HG02798 (cell line): ENCODE measurements around the gene CD248.
"Not testable (repeated sequence)": the region's sequence is repeated elsewhere in the genome, so short reads cannot be mapped to it uniquely, and the experiment has no call there.

ENCODE experiments used
- ATAC-seq: cut with Tn5 transposase; IDR thresholded peaks from one replicate; pipeline ENCODE4 v1.9.1; 2021; ENCODE audit warnings: mild to moderate bottlenecking; ENCODE audit not compliant: unreplicated experiment, poor library complexity

The CD248 gene

DNA sequence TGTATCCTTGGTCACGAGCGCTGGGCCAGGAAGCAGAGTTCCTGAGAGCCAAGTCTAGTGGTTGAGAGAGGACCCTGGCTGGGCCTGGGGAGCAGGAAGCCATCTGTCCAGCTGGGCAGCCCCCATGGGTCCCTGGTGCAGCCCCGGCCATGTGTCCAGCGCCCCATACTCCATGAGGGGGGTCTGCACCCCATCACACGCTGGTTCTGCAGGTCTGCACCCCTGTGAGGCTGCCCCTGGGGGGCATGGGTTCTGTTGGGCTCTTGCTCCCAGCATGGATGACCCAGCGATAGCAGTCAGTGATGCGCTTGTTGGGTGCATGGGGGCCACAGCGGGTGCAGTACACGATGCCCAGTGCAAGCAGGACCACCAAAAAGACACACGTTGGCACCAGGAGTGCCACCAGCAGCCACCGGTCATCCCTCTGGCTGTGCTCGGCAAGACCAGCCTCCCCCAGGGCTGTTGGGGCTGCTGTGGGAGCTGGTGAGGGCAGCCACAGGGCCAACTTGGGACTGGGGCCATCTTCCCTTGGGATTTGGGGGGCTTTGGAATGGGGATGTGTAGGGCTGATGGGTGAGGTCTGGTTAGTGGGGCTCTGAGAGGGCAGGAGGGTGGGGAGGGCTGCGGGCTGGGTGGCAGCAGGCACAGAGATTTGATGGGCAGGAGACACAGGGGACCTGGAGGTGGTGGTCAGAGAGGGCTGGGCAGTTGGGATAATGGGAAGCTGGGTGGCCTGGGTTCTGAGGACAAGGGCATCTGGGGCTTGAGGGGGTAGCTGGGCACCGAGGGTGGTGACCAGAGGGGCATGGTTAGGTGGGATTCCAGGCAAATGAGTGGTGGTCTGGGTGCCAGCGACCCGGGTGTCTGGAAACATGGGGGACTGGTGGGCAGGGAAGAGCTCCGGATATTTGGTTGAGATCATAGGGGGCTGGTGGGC is 2.0 kb downstream of the CD248 start:
- no peak for ATAC-seq

DNA sequence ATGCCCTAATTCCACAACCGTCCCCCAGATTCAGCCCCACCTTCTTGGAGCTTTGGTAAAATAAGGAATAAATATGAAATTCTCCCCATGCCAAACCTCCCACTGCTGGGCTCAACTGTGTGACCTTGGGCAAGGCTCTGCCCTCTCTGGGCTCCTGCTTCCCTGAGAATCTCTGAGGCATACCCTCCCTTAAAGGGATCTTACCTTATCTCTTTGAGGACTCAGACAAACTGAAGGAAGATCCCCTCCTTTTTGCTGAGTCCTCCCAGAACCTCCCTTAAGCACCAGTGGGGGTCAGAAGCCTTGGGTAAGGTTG is 2.7 kb downstream of the CD248 start:
- ATAC-seq = no peak

DNA sequence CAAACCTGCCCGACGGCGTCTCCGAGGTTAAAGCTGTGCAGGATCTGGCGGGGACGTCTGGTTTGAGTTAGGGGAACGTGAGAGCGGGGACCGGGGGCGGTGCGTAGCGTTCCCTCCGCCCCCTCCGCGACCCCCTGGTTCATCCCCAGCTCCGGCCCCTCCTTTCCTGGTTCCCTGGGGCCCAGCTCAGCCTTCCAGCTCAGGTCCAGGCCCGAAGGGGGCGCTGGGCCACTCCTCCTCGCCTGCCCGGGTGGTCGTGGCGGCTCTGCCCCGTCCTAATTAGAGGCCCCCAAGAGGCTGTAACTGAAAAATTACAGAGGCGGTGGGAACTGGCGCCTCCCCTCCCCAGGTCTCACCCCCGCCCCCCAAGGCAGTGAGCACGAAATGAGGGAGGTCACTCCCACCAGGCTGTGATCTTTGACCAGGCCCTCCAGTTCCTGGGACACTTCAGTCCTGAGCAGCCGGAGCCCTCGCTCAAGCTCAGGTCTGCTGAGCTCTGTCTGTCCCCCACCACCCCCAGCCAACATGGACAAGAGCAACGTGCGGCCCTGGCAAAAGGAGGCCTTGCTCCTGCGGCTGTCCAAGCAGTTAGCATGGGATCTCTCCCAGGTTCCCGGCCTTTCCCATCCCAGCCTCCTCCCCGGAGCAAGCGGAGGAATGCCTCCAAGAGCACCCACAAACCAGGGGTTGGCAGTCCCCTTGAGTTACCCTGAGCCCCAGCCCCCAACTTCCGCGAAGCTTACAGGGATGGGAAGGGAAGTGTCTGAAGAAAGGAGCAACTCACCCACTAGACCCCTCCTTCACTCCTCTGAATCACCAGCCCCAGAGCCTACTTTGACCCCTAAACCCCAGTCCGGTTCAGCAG is 3.3 kb downstream of the CD248 start:
- ATAC-seq = no peak

DNA sequence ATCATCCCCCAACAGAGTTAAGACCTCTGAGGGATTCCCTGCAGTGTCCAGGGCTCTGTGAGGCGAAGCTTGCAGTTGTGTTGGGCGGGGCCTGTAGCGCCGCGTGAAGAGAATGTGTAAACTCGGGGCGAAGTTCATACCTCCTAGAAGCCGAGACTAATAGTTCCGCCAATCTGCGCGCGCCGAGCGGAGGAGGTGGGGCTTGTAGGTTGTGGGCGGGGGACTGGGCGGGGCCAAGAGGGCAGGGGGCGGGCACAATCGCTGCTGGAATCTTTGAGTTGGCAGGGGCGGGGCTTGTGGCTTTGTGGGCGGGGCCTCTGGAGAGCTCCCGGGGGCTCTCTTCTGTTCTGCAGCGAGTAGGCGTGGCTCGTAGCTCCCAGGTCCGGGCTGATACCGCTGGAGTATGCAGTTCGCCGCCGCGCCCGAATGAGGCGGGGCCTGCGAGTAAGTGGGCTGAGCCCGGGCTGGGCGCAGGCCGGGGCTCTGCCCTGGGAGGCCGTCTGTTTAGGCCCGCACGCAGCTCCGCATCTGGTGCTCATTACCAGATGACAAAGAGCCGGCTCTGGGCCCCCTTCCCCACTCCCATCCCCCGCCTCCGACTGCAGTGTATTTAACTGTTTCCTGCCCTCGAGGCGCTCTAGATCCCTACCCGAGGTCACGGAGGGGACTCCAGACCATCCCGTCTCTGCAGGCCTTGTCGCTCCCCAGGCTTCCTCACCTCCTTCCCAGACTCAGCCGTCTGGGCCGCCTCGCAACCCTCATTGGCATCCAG is 4.1 kb downstream of the CD248 start:
- ATAC-seq = peak; percentile 54

DNA sequence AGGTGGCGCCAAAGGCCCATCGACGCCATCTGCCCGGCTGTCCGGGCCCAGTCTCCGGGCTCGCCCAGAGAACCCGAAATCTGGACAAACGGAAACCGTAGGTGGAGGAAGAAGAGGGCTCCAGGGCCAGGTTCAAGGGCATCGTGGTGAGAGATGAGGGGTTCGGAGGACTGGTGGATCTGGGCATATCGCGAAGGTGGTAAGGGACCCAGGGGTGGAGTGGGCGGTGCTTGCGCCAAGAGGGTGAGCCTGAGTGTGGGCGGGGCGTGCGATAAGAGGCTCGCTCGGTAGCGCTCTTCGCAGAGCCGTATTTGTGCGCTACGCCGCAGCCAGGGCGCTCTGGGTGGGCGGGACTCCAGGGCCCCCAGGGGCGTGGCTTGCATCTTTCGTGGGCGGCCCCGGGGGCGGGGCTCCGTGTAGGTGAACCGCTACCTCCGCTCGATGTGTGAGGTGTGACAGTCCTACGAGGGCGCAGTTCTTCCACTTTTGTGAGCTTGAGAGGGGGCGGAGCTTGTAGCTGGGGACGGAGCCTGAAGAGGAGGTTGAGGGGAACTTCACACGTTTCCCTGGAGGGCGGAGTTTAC is 4.8 kb downstream of the CD248 start:
- peak; percentile 79 for ATAC-seq

DNA sequence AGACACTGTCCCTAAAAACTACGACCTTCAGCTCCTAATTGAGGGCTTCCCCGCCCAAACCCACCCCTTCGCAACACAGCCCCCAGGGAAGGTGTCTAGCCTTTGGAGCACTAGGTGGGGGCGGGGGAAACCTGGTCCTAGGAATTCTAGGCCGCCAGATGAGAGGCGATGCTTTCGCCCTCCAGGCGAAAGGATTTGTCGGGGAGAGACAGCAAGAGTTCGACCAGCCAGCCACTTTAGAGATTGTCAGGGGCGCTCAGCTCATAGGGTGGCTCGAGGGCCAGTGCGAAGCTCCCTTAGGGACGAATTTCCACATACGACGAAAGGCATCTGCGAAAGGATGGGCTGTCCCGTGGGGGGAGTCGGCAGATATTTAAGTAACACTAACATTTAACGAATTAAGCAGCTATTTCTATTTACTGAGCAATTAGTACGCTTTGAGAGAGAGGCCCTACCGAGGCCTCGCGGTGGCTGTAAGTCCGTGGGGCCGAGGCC is 5.3 kb downstream of the CD248 start:
- no peak for ATAC-seq

DNA sequence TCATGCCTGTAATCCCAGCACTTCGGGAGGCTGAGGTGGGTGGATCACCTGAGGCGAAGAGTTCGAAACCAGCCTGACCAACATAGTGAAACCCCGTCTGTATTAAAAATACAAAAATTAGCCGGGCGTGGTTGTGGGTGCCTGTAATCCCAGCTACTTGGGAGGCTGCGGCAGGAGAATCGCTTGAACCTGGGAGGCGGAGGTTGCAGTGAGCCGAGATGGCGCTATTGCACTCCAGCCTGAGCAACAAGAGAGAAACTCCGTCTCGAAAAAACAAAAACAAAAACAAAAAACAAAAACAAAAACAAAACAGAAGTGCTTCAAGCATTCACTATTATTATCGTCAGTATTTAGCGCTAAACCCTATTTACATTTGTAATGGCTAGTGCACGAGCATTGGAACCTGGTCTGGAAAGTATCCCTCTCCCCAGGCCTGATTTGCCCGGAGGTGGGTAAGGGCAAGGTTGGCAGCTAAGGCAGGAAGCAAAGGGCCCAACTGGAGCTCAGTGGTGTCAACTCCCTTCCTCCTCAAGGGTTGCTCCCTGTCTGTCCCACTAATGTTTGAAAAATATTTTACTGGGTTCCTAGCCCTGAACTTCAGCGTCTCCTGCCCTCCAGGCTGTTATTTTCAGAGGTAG is 5.9 kb downstream of the CD248 start:
- not testable (repeated sequence) for ATAC-seq

DNA sequence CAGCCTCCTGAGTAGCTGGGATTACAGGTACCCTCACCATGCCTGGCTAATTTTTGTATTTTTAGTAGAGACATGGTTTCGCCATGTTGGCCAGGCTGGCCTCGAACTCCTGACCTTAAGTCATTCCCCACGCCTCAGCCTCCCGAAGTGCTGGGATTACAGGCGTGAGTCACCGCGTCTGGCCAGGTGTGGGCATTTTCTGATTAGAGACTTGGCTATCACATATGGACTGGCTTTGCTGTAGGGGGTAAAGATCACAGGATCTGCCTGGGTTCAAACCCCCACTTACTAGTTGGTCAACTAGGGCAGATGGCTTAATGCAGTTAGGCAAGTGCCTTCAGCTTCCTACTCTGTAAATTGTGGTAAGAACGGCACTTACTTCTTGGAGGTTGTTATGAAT is 6.5 kb downstream of the CD248 start:
- ATAC-seq = no peak

DNA sequence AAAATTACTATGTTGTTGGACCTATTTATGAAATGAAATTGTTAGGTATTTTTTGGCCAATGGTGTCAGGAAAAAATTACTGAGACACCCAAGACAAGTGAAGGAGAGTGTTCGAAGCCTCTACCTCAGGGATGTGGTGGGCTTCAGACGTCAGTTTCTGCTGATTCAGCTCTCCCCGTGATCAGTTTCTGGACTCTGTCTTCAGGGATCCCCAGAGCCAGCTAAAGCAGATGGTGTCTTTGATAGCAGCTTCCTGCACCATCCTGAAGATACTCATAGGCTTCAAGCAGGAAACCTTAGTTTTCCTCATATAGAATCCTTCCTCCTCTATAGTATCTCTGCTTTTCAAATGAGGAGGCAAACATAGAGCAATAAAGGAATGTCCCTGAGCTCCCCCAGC is 7.4 kb downstream of the CD248 start:
- no peak for ATAC-seq

DNA sequence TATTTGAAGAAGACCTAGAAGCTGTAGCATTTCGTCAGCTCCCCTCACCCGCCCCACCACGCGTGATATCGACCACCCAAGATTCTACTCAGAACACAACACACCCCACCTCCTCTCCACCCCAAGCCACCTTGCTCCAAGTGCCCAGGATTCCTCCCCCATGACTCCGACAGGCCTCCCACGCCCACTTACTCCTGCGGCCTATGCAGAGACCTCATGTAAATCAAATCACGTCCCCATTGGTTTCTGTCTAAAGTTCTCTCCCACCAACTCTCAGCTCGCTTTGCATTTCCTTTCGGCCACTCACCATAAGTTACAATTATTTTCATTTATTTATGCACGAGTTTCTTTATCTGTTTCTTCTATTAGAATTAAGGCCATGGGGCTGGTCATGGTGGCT is 14.2 kb downstream of the CD248 start:
- no peak for ATAC-seq

DNA sequence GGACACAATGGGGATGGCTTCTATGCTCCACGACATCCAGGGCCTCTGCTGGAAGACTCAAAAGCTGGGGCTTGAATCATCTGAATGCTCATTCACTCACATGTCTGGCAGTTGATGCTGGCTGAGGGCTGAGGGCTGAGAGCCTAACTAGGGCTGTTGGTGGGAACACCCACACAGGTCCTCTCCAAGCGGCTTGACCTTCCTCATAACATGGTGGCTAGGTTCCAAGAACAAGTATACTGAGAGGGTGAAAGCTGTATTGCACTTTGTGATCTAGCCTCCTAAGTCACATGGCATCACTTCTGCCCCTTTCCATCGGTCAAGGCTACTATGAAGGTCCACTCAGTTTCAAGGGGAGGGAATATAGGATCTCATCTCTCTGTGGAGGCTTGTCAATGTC is 17.7 kb downstream of the CD248 start:
- no peak for ATAC-seq

DNA sequence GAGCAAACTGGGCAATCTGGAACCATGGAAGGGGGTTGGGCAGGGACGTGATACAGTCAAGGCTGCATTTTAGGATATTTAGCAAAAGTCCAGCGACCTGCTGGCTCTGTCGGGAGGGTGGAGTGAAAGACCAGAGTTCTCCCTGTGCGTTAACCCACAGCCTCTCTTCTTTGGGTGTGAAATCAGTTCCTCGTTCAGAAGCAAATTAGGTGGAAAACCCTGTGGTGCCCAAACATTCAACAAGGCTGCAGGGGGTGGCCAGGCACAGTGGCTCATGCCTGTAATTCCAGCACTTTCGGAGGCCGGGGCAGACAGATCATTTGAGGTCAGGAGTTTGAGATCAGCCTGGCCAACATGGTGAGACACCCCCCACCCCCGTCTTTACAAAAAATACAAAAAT is 19.2 kb downstream of the CD248 start:
- ATAC-seq = no peak

DNA sequence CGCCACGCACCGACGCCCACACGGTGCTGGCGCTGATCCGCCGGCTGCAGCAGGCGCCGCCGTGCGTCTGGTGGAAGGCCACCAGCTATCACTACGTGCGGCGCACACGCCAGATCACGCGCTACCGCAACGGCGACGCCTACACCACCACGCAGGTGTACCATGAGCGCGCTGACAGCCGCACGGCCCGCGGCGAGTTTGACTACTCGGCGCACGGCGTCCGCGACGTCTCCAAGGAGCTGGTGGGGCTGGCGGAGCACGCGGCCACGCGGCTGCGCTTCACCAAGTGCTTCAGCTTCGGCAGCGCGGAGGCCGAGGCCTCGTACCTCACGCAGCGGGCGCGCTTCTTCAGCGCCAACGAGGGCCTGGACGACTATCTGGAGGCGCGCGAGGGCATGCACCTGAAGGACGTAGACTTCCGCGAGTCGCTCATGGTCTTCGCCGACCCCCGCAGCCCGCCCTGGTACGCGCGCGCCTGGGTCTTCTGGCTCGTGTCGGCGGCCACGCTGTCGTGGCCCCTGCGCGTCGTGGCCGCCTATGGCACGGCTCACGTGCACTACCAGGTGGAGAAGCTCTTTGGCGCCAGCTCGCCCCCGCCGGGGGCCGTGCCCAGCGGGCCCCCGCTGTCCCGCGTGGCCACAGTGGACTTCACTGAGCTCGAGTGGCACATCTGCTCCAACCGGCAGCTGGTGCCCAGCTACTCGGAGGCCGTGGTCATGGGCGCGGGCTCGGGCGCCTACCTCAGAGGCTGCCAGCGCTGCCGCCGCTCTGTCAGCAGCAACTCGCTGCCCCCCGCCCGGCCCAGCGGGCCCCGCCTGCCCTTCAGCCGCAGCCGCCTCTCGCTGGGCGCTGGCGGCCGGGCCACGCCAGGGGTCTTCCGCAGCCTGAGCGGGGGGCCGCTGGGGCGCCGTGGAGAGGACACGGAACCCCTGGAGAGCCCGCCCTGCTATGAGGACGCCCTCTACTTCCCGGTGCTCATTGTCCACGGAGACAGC is 21.9 kb downstream of the CD248 start:
- ATAC-seq = no peak

DNA sequence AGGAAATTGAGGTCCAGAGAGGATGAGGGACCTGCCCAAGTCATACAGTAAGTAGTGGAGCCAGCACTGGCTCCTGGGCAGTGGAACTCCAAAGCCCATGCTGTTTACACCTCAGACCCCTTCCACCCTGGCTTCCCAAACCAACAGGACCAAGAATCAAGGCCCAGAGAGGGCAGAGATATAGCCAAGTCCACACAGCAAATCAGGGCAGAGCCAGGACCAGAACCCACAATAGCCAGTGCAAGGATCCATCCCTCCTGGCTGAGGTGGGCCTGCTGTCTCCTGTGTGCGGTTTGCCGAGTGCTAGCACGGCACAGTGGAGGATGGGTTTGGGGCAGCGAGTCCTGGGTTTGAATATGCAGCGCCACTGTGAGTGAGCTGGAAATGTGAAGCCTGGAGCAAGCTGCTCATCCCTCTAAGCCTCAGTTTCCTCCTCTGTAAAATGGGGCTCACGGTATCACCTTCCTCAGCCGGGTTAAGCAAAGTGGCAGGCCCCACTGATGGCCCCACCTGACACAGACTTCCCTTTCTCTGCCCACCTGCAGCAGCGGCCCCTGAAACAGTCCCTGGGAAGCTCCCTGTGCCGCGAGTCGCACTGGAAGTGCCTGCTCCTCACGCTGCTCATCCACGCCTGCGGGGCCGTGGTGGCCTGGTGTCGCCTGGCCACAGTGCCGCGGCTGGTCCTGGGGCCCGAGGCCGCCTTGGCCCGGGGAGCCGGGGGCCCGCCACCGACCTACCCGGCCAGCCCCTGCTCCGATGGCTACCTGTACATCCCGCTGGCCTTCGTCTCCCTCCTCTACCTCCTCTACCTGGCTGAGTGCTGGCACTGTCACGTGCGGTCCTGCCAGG is 22.8 kb downstream of the CD248 start:
- ATAC-seq = no peak

DNA sequence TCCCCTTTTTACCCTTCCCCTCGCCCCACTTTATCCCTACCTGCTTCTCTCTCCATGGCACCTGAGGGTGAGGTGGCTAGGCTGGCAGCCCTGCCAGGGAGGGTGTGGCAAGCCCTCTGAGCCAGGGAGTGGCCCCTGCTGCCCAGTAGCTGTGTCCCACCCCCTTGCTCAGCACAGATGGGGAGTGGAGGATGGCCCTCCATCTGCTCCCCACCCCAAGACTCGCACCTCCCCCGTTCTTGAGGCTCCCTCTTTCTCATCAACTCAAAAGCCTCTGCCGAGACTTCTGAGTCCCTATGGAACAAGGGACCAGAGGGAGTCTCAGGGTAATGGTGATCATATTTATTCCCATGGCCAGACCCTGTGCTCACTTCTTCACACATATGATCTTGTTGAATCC is 23.5 kb downstream of the CD248 start:
- ATAC-seq = no peak

DNA sequence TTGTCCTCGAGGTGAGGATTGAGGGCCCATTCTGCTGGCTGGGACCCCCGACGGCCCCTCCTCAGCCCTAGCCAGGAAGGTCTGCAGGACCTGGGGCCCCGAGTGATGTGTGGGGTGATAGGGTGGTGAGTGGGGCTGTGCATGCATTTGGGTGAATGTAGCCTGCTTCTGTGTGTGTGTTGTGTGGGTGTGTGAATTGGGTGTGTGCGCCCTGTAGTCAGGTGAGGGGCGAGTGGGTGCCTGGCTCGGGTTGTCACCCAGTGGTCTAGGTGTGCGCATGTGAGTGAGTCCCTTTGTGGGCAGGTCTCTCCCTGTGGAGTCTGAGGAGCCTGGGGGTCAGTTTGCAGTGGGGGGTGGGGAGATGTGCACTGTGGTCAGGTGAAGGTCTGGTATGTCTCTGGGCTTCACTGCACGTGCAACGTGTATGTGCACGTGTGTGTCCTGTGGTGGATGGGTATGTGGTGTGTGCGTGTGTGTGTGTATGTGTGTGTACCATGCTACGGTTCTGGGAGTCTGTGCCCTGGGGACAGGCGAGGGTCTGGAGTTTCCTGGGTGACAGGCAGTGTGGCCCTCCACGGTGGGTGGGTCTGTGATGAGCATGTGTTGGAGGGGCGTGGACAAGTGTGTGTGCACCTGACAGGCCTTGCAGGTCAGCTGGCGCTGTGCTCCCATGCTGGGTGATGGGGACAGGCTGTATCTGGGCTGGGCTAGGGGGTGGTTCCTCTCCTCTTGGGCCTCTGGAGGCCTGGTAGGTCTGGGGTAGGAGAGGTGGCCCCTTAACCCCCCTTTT is 24.1 kb downstream of the CD248 start:
- no peak for ATAC-seq
